Pulmonary artery endothelial cell (primary cell): Measurements from ENCODE around the gene GJC3. TPM values are rescaled to one million over a fixed set of nuclear protein-coding genes. Genes with fewer than 3 reads are reported as not detected.

Experiments
- total RNA-seq: library from RNA; depleted of rRNA; stranded (reverse); fragments of >200 nt; gene quantifications from 2 replicates; pipeline ENCODE4 v1.2.3, GENCODE V29; 2014

GJC3 gene
- total RNA-seq, 1 donor from 2014 or later: not detected

Other genes starting within 250 kb of the GJC3 start
- gene CYP3A5, start 249.6 kb downstream of the GJC3 start, total RNA-seq: not detected in 2 replicates
- gene CYP3A7, start 194.4 kb downstream of the GJC3 start, total RNA-seq: not detected in 2 replicates
- gene CYP3A4, start 145.4 kb downstream of the GJC3 start, total RNA-seq: not detected in 2 replicates
- not detected in 2 replicates for gene CYP3A43, start 101.6 kb downstream of the GJC3 start, total RNA-seq
- 0.13 TPM in 1 of 2 replicates, not detected in the other for gene OR2AE1, start 52.6 kb downstream of the GJC3 start, total RNA-seq
- gene TRIM4, start 10.1 kb downstream of the GJC3 start, total RNA-seq: 14.0 and 17.4 TPM in 2 replicates
- gene AZGP1, start 46.4 kb upstream of the GJC3 start, total RNA-seq: not detected in 2 replicates
- 32.7 and 33.5 TPM in 2 replicates for gene ZKSCAN1, start 86.0 kb upstream of the GJC3 start, total RNA-seq
- gene ZSCAN21, start 120.2 kb upstream of the GJC3 start, total RNA-seq: 7.0 and 9.3 TPM in 2 replicates
- gene ZNF3, start 152.1 kb upstream of the GJC3 start, total RNA-seq: 21.7 and 27.8 TPM in 2 replicates
- 147 and 157 TPM in 2 replicates for gene COPS6, start 159.3 kb upstream of the GJC3 start, total RNA-seq
- 114 and 205 TPM in 2 replicates for gene MCM7, start 171.8 kb upstream of the GJC3 start, total RNA-seq
- gene AP4M1, start 172.0 kb upstream of the GJC3 start, total RNA-seq: 23.8 and 24.9 TPM in 2 replicates
- gene TAF6, start 189.7 kb upstream of the GJC3 start, total RNA-seq: 30.5 and 40.4 TPM in 2 replicates
- 34.7 and 51.5 TPM in 2 replicates for gene CNPY4, start 190.0 kb upstream of the GJC3 start, total RNA-seq
- 2.5 and 3.0 TPM in 2 replicates for gene MBLAC1, start 197.3 kb upstream of the GJC3 start, total RNA-seq
- gene LAMTOR4, start 219.3 kb upstream of the GJC3 start, total RNA-seq: 68.4 and 109 TPM in 2 replicates
- gene TRAPPC14, start 229.1 kb upstream of the GJC3 start, total RNA-seq: 6.3 and 8.6 TPM in 2 replicates
- 0.73 and 2.0 TPM in 2 replicates for gene GAL3ST4, start 239.0 kb upstream of the GJC3 start, total RNA-seq
- gene GPC2, start 247.8 kb upstream of the GJC3 start, total RNA-seq: 2.2 and 4.1 TPM in 2 replicates
- gene STAG3, start 248.3 kb upstream of the GJC3 start, total RNA-seq: 0.13 and 0.42 TPM in 2 replicates